Mesenchymal stem cell (in vitro differentiated cells and primary cell): Measurements from ENCODE around the gene SOX6.

ENCODE experiments used
- DNase-seq: peaks from one replicate; pipeline ENCODE4 v3.0.0-alpha.2; 2013
- H2AFZ ChIP-seq: one replicate; pipeline ENCODE4 v1.6.1; 2013; ENCODE audit warnings: low read depth, mild to moderate bottlenecking, control low read depth, inconsistent platforms, low read length, moderate library complexity
- H2AK5ac ChIP-seq: 2 replicates; pipeline ENCODE4 v1.6.1; 2013; ENCODE audit warnings: low read length, moderate library complexity, mild to moderate bottlenecking, inconsistent platforms; ENCODE audit not compliant: severe bottlenecking
- H2BK120ac ChIP-seq: one replicate; pipeline ENCODE4 v1.6.1; 2013; ENCODE audit warnings: low read depth, mild to moderate bottlenecking, inconsistent platforms, low read length, moderate library complexity
- H2BK12ac ChIP-seq, 2 experiments: one replicate each; pipeline ENCODE4 v1.6.1; 2013; ENCODE audit warnings: inconsistent platforms in 2 of 2, low read length in 2 of 2, mild to moderate bottlenecking in 2 of 2, moderate library complexity in 2 of 2, control low read depth in 1 of 2
- H2BK15ac ChIP-seq: one replicate; pipeline ENCODE4 v1.6.1; 2013; ENCODE audit warnings: mild to moderate bottlenecking, low read depth, inconsistent platforms; ENCODE audit not compliant: poor library complexity, severe bottlenecking
- H2BK5ac ChIP-seq: 2 replicates; pipeline ENCODE4 v1.6.1; 2013; ENCODE audit warnings: low read depth, mild to moderate bottlenecking, low read length, control low read depth, inconsistent platforms; ENCODE audit not compliant: poor library complexity, severe bottlenecking
- H3K14ac ChIP-seq, 2 experiments: one replicate each; pipeline ENCODE4 v1.6.1; 2013; ENCODE audit warnings: inconsistent platforms in 2 of 2, low read length in 2 of 2, control low read depth in 1 of 2, mild to moderate bottlenecking in 1 of 2, moderate library complexity in 1 of 2
- H3K18ac ChIP-seq, 2 experiments: one replicate each; pipeline ENCODE4 v1.6.1; 2013; ENCODE audit warnings: inconsistent platforms in 2 of 2, low read length in 2 of 2, control low read depth in 1 of 2, low read depth in 1 of 2, mild to moderate bottlenecking in 1 of 2
- H3K23ac ChIP-seq, 2 experiments: one replicate each; pipeline ENCODE4 v1.6.1; 2013; ENCODE audit warnings: inconsistent platforms in 2 of 2, low read length in 2 of 2, mild to moderate bottlenecking in 2 of 2, moderate library complexity in 2 of 2, control low read depth in 1 of 2
- H3K27ac ChIP-seq: 2 replicates; pipeline ENCODE4 v1.5.1; 2013; ENCODE audit warnings: mild to moderate bottlenecking, moderate library complexity, low read length, control low read depth, inconsistent platforms; ENCODE audit not compliant: poor library complexity, severe bottlenecking
- H3K27me3 ChIP-seq, 2 experiments: 2 replicates each; pipeline versions ENCODE4 v1.6.1 to v1.7.0; 2013; ENCODE audit warnings: low read length in 2 of 2, mild to moderate bottlenecking in 2 of 2, moderate library complexity in 2 of 2, control low read depth in 1 of 2, inconsistent platforms in 1 of 2; ENCODE audit not compliant: control insufficient read depth in 1 of 2, insufficient read depth in 1 of 2
- H3K36me3 ChIP-seq, 2 experiments: 2 replicates each; pipeline versions ENCODE4 v1.6.1 to v1.7.0; 2013; ENCODE audit warnings: low read length in 2 of 2, control low read depth in 1 of 2, inconsistent platforms in 1 of 2, low read depth in 1 of 2, mild to moderate bottlenecking in 1 of 2; ENCODE audit not compliant: insufficient read depth in 2 of 2, control insufficient read depth in 1 of 2
- H3K4ac ChIP-seq, 2 experiments: one replicate each; pipeline ENCODE4 v1.6.1; 2013; ENCODE audit warnings: inconsistent platforms in 2 of 2, low read length in 2 of 2, mild to moderate bottlenecking in 2 of 2, moderate library complexity in 2 of 2, control low read depth in 1 of 2, low read depth in 1 of 2
- H3K4me1 ChIP-seq: 2 replicates; pipeline ENCODE4 v1.6.1; 2013; ENCODE audit warnings: low read depth, low read length, control low read depth; ENCODE audit not compliant: control insufficient read depth, insufficient read depth
- H3K4me2 ChIP-seq: 2 replicates; pipeline ENCODE4 v1.6.1; 2013; ENCODE audit warnings: low read length, mild to moderate bottlenecking, inconsistent platforms; ENCODE audit not compliant: poor library complexity, severe bottlenecking
- H3K4me3 ChIP-seq, 2 experiments: 2 replicates each; pipeline versions ENCODE4 v1.5.1 to v1.7.0; 2013; ENCODE audit warnings: low read length in 2 of 2, mild to moderate bottlenecking in 2 of 2, control low read depth in 1 of 2, low read depth in 1 of 2; ENCODE audit not compliant: insufficient read depth in 1 of 2
- H3K79me1 ChIP-seq: replicated peaks from 2 replicates; pipeline ENCODE4 v1.6.1; 2013; ENCODE audit warnings: mild to moderate bottlenecking, control low read depth, low read length, inconsistent platforms; ENCODE audit not compliant: poor library complexity, severe bottlenecking
- H3K9ac ChIP-seq: 2 replicates; pipeline ENCODE4 v1.7.0; 2013; ENCODE audit warnings: mild to moderate bottlenecking, low read length, moderate library complexity
- H3K9me3 ChIP-seq: 2 replicates; pipeline ENCODE4 v1.7.0; 2013; ENCODE audit warnings: mild to moderate bottlenecking, low read length; ENCODE audit not compliant: control insufficient read depth
- H4K8ac ChIP-seq: one replicate; pipeline ENCODE4 v1.6.1; 2013; ENCODE audit warnings: inconsistent platforms, mild to moderate bottlenecking, low read length, moderate library complexity
- H4K91ac ChIP-seq: one replicate; pipeline ENCODE4 v1.6.1; 2013; ENCODE audit warnings: mild to moderate bottlenecking, low read length, inconsistent platforms
- WGBS: methylation state at CpG from one replicate; pipeline ENCODE4 v1.1.7; 2013; ENCODE audit warnings: mixed read lengths; 5-methylcytosine and 5-hydroxymethylcytosine counted together

The SOX6 gene

DNA sequence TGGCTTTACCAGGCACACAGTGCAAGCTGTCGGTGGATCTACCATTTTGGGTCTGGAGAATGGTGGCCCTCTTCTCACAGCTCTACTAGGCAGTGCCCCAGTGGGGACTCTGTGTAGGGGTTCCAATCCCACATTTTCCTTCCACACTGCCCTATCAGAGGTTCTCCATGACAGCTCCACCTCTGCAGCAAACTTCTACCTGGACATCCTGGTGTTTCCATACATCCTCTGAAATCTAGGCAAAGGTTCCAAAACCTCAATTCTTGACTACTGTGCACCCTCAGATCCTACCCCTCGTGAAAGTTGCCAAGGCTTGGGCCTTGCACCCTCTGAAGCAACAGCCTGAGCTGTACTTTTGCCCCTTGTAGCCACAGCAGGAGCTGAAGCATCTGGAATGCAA, 108.1 kb downstream of the SOX6 start:
- H3K79me1 ChIP-seq: peaks cover 3% of the 10 kb centered on the region
- H2BK12ac ChIP-seq: no peak overlapping the region
- no peak overlapping the region for H2BK120ac ChIP-seq
- no peak overlapping the region for H4K91ac ChIP-seq
- no peak overlapping the region for H2BK5ac ChIP-seq
- 76% methylated on average over 2 of the region's 2 CpGs for WGBS
- no peak overlapping the region for H2AFZ ChIP-seq
- no peaks in the 10 kb centered on the region for H3K36me3 ChIP-seq
- no peak overlapping the region for H3K23ac ChIP-seq
- no peaks in the 10 kb centered on the region for H3K4me1 ChIP-seq
- H3K9me3 ChIP-seq: no peaks in the 10 kb centered on the region
- no peak overlapping the region for H3K9ac ChIP-seq
- no peak overlapping the region for H3K27ac ChIP-seq
- no peak overlapping the region for H3K4me3 ChIP-seq
- H3K18ac ChIP-seq: no peak overlapping the region
- H3K14ac ChIP-seq: no peak overlapping the region
- no peaks in the 10 kb centered on the region for H3K27me3 ChIP-seq
- DNase-seq: no peak
- H4K8ac ChIP-seq: peak overlapping the region; percentile 5
- no peak overlapping the region for H3K4me2 ChIP-seq
- no peak overlapping the region for H3K4ac ChIP-seq
- H2AK5ac ChIP-seq: no peak overlapping the region
- no peak overlapping the region for H2BK15ac ChIP-seq

GRCh38 chr11:16242806-16243205, 113.5 kb downstream of the SOX6 start:
- no peaks in the 10 kb centered on the region for H3K36me3 ChIP-seq
- no peak overlapping the region for H2BK120ac ChIP-seq
- H4K8ac ChIP-seq: no peak overlapping the region
- no peak overlapping the region for H2BK15ac ChIP-seq
- 90% methylated on average over 2 of the region's 2 CpGs for WGBS
- H3K9ac ChIP-seq: no peak overlapping the region
- H3K4me3 ChIP-seq: no peak overlapping the region
- H3K79me1 ChIP-seq: peaks cover 2% of the 10 kb centered on the region
- H2BK12ac ChIP-seq: no peak overlapping the region
- no peak overlapping the region for H3K4ac ChIP-seq
- no peak overlapping the region for H3K18ac ChIP-seq
- H2AK5ac ChIP-seq: no peak overlapping the region
- H3K14ac ChIP-seq: no peak overlapping the region
- no peak overlapping the region for H2BK5ac ChIP-seq
- DNase-seq: no peak
- no peak overlapping the region for H4K91ac ChIP-seq
- no peaks in the 10 kb centered on the region for H3K9me3 ChIP-seq
- no peak overlapping the region for H3K23ac ChIP-seq
- H3K4me2 ChIP-seq: no peak overlapping the region
- H3K4me1 ChIP-seq: no peaks in the 10 kb centered on the region
- no peak overlapping the region for H2AFZ ChIP-seq
- H3K27me3 ChIP-seq: no peaks in the 10 kb centered on the region
- H3K27ac ChIP-seq: no peak overlapping the region

DNA sequence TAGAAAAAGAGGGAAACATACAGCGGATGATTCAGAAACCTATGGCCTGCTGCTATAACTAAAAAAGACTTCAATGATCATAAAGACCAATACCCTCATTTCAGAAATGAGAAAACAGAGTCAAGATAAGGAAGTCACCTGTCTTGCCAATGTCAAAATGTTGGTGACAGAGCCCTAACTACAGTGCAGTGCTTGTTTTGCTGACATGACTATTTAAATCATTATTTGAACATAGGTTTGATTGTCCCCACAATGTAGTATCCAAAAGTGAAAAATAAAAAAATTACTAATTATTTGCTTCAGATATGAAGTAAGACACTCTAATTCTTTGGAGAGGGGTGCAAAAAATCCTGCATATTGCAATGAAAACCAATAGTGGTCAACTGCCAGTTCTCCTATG, 115.7 kb downstream of the SOX6 start:
- H3K79me1 ChIP-seq: peaks cover 2% of the 10 kb centered on the region
- no peak overlapping the region for H2BK12ac ChIP-seq
- H2BK120ac ChIP-seq: no peak overlapping the region
- no peak overlapping the region for H4K91ac ChIP-seq
- H3K23ac ChIP-seq: no peak overlapping the region
- no peak overlapping the region for H3K9ac ChIP-seq
- no CpG with 5 or more reads among the region's 1 CpG for WGBS
- no peak overlapping the region for H2BK5ac ChIP-seq
- H3K9me3 ChIP-seq: no peaks in the 10 kb centered on the region
- no peaks in the 10 kb centered on the region for H3K27me3 ChIP-seq
- H3K4me2 ChIP-seq: no peak overlapping the region
- no peak overlapping the region for H3K14ac ChIP-seq
- H2AFZ ChIP-seq: no peak overlapping the region
- no peak overlapping the region for H3K4ac ChIP-seq
- H4K8ac ChIP-seq: no peak overlapping the region
- no peak overlapping the region for H3K18ac ChIP-seq
- H3K4me3 ChIP-seq: no peak overlapping the region
- H3K27ac ChIP-seq: no peak overlapping the region
- H2BK15ac ChIP-seq: no peak overlapping the region
- no peaks in the 10 kb centered on the region for H3K4me1 ChIP-seq
- H3K36me3 ChIP-seq: no peaks in the 10 kb centered on the region
- H2AK5ac ChIP-seq: no peak overlapping the region
- no peak for DNase-seq

- Histone ChIP-seq H3K4ac (no peak overlapping the region), H3K4me2 (no peak overlapping the region), H3K23ac (no peak overlapping the region), H2BK15ac (no peak overlapping the region), H3K4me1 (no peaks in the 10 kb centered on the region), H2AFZ (peak overlapping the region; percentile 42), H3K27ac (no peak overlapping the region), H3K18ac (peak overlapping the region in 1 of 2 experiments; percentile 12), H4K91ac (no peak overlapping the region), H3K27me3 (no peaks in the 10 kb centered on the region), H3K14ac (no peak overlapping the region), H4K8ac (no peak overlapping the region), H2BK120ac (no peak overlapping the region), H3K4me3 (no peak overlapping the region), H2BK5ac (no peak overlapping the region), H3K9ac (no peak overlapping the region), H3K36me3 (no peaks in the 10 kb centered on the region), H3K79me1 (peaks cover 2% of the 10 kb centered on the region), H3K9me3 (no peaks in the 10 kb centered on the region), H2BK12ac (no peak overlapping the region), H2AK5ac (no peak overlapping the region)
- DNase-seq: peak; percentile 51
- WGBS: 48% methylated on average over 7 of the region's 7 CpGs
Observed at GRCh38 chr11:16239141-16240105, 116.9 kb downstream of the SOX6 start.
